Activated CD4-positive, alpha-beta T cell treated with anti-CD3 and anti-CD28 coated beads, Interleukin-2, amount 50 U/mL, for 48 hours (primary cell): Measurements from ENCODE around the gene METTL23.
"Not testable (repeated sequence)": the region's sequence is repeated elsewhere in the genome, so short reads cannot be mapped to it uniquely, and the experiment has no call there.

Experiments
- DNase-seq, 2 experiments: peaks; one replicate each; pipeline ENCODE4 v3.0.0-alpha.2; 2020

METTL23 gene

DNA sequence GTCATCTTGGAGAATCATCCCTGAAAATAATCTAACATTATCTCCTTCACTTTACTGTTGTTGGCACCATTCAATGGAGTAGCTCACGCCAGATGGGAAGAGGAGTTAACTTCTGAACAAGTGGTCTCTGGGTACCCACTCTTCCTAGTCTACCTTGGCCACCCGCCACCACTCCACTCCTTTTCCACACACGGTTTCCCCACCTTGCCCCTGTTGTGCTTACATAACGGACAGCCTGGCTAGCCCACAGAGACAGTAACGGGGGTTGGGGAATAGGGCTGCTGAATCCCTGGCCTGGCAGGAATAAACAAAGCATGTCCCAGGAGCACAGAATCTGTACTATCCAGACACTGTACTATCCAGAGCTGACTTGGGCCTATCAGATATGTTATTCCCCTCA is 12.3 kb upstream of the METTL23 start:
- DNase-seq = no peak

DNA sequence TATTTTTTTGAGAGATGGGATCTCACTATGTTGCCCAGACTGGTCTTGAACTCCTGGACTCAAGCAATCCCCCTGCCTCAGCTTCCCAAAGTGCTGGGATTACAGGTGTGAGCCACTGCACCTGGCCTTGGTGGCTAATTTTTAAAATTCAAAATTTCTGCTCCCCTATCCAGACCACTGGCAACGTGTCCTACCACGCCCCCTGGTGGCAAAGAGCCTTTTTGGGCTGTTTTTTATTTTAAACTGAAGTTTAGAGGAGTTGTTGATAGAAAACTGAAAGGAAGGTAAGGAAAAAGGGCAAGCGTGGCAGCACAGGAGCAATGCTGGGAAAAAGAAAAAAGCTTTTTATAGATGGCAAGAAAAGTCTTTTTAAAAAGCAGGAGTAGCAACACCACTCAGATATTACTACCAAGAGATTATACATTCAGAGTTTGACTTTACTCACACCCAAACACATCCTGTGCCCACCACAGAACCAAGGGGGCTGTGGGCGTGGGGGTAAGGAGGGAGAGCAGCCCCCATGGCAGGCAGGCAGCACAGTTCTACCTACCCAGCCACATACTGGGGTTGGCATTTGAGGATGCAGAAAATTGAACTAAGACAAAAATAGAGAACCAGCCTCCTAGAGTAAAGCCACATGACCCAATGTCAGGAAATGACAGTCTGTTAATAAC is 11.7 kb upstream of the METTL23 start:
- peak; percentile 82 to 86 for DNase-seq

DNA sequence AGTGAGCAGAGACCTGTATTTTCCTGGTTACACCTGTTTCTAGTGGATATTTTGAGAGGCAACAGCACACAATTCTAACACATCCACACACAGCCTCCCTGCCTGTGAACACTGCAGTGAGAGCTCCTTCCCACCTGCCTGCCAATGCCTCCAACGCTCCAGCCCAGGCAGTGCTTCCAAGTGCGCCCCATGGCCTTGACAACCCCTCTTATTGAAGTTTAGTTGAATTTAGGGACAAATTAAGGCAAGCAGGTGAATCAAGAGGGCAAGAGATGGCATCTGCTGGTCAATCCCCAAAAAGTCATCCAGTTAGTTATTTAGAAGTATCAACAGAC is 11.2 kb upstream of the METTL23 start:
- DNase-seq = no peak

DNA sequence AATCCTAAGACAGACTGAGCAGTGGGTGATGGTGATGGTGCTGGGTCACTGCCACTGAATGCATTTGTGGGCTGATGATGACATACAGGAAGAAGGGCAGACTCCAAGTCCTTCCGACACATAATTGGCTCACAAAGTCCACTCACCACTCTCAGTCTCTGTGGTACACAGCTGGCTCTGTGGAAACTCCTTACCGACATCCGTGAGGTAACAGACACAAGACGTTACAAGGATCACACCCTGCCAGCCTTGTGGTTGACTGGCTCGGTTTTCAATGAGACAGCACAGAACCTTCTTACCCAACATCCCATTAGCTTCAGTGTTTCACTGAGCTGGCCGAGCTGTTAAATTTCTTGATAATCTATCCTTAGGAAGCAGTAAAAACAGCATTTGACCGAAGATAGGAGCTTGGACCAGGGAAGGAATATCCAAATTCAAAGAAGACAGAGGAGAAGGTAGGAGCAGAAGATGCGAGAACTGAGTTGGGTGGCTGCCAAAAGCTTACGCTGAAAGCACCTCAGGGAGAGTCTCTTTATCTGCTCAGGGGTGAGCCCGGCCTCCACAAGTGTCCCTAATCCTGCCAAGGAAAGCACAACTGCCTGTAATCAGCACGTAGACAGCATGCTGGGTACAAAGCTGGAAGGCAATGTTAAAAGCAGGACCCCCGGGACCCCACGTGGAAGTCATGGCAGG is 10.3 kb upstream of the METTL23 start:
- no peak for DNase-seq

DNA sequence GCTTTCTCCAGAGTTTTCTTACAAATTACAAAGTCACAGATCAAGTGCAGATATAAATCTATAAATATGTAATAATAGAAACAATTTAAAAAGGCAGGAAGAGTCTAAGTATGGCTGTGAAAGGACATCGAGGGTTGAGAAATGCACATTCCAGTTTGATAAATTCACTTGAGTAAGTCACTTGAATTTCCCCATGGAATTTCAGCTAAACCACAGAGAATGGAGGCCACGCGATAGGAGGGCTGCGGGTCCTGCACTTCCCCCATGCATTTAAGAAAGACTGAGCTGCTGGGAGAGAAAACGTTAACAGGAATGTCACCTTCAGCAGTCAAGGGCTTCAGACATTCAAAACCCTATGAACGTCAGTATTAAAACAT is 9.8 kb upstream of the METTL23 start:
- no peak for DNase-seq

DNA sequence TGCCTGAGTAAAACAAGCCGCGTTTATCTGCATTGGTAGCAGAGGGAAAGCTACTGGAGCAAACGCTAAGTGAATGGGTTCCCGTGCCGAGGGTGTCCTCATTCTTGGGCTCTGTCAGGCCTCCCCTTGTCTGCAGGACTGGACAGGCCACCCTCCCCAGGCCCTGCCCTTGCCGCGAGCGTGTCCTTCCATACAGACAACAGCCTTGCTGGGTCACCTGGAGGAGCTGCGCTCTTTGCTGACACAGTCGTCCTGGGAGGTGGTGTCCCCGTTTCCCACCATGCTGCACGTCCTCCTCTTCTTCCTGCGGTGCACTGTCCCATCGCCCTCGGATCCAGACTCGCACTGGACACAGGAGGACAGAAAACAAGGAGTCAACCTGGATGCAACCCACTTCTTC is 8.1 kb upstream of the METTL23 start:
- DNase-seq = no peak

DNA sequence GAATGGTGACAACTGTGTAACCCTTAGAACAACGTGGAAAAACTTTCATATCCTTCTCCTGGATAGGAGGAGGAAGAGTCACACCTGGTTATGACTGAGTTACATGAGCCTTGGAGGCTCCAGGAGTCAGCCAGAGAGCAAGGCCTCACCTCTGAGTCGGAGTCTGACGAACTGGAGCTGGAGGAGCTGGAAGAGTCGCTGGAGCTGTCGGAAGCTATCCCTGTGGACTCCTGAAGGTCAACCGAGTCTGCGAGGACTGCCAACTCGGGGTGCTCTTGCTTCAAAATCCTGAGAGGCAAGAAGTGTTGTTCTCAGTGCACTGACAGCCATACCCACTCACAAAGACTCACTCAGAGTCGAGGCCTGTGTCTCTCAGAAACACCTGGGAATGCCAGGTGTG is 6.4 kb upstream of the METTL23 start:
- DNase-seq = no peak

DNA sequence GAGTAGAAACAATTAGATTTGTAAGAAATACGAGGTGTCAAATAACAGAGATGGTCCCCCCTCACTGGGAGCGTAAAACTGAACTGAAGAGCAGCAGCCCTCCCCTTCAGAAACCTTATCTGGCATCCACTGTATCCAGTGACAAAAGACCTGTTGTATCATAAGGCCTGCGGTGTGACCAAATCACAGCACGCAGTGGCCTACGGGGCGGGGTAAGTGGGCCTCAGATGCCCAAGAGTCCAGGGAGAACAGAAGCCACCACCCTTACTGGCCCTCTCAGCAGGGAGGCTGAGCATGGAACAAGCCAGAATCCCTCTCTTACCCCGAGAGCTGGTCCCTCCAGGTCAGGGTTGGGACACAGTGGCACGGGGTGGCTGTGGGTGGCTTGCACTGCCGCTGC is 5.7 kb upstream of the METTL23 start:
- DNase-seq = no peak

DNA sequence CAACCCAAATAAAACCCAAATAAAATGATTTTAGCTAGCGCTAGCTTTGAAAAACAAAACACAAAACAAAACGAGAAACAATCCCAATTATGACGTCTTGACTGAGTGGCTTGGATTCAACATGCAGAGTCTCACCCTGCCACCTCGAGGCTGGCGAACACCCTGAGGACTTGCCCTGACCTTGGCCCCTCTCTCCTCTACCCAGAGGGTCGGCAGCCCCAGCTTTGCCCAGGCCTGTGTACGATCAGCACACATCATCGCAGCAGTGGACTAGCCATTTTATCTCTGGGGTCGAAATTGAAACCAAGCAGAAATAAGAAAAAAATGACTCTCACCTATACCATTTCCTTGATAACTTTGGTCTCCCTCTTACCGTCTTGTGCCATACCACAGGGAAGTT is 5.2 kb upstream of the METTL23 start:
- no peak for DNase-seq

DNA sequence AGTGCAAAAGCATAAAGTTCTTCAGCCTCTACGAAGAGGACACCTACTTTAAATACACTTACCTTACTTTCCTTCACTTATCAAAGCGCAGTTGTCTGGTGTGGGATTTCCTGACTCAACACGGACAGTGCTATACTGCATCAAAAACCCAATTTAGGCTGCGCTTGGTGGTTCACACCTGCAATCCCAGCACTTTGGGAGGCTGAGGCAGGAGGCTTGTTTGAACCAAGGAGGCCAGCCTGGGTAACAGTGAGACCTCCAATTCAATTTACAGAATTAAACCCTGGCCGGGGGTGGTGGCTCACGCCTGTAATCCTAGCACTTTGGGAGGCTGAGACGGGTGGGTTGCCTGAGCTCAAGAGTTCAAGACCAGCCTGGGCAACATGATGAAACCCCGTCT is 4.4 kb upstream of the METTL23 start:
- no peak for DNase-seq

DNA sequence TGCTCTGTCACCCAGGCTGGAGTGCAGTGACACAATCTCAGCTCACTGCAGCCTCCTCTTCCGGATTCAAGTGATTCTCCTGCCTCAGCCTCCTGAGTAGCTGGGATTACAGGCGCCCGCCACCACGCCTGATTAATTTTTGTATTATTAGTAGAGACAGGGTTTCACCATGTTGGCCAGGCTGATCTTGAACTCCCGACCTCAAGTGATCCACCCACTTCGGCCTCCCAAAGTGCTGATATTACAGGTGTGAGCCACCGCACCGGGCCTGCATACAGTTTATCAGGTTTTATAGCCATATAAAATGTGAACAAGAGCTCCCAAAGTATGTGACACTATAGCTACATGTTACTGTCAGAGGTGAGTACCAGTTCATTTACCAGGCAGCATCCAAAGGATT is 3.7 kb upstream of the METTL23 start:
- not testable (repeated sequence) for DNase-seq

DNA sequence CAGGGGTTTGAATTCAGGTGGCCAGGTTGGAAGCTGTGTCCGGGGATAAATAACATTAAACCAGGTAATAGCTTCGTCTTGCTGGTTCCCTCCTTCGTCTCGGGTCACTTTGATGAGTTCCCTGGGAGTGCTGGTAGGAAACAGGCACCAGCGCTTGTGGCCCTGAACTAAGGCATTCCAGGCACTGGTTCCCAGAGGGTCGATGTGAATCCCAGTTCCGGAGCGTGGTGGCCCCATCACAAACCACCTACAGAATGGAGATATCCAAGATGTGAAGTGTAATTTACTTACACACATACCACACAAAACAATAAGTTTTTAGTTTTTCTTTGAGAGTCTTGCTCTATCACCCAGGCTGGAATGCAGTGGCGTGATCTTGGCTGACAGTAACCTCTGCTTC is 2.8 kb upstream of the METTL23 start:
- DNase-seq = no peak

DNA sequence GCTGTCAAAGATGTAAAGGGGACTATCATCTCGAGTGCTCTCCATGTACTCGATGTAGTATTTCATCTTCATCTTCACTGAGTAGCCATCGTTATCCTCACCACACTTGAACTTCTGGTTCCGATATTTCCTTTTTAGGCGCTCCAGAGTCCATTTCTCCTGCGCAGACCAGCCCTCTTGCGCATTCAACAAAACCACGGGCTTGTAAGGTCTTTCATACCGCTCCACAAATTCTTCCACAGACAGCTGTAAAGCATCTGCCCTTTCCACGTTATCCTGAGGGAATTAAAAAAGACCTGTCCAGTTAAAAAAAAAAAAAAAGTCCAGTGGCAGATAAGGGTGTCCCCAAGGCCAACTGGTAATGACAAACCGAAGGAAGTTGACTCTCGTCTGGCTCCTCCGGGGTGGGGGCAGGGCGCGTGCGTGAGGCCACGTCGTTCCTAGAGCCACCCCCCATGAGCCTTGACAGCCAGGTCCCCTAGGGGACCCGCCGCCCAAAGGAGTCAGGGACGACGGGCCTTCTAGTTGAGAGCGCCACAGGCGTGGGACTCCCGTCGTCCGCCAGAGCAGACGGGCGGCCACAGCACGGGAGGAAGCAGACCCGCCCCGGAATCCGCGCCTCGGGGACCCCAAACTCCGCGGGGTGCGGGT is 934 bp upstream of the METTL23 start:
- peak; percentile 79 to 83 for DNase-seq

DNA sequence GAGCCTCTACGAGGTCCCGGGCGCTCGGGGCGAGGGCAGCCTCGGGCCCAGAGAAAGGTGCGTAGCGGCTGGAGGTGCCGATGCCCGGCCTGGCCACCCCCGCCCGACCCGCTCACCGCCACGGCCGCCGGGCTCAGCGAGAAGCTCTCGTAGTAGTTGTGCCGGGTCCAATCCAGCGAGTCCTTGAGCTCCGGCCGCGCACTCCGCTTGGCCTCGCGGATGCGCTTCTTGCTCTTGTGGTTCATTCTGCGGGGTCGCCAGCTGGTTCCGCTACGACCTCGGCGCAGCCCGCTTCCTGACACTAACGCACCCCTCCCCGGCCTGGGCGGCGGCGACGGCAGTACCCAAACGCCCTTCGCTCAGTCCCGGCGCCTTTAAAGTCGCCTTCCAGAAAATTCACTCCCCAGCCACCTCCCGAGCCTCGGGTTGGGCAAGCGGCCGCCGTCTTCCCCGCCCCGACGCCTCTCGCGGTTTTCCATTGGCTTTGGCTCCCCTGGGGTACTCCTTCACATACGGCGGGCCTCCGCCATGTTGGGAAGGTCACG is 336 bp upstream of the METTL23 start, which contains the start of gene JMJD6:
JMJD6 (minus strand) TSS at position 376 of the 545 bp plus-strand sequence; CDS start at position 245, 131 bp downstream.
- peak; percentile 93 to 96 for DNase-seq

DNA sequence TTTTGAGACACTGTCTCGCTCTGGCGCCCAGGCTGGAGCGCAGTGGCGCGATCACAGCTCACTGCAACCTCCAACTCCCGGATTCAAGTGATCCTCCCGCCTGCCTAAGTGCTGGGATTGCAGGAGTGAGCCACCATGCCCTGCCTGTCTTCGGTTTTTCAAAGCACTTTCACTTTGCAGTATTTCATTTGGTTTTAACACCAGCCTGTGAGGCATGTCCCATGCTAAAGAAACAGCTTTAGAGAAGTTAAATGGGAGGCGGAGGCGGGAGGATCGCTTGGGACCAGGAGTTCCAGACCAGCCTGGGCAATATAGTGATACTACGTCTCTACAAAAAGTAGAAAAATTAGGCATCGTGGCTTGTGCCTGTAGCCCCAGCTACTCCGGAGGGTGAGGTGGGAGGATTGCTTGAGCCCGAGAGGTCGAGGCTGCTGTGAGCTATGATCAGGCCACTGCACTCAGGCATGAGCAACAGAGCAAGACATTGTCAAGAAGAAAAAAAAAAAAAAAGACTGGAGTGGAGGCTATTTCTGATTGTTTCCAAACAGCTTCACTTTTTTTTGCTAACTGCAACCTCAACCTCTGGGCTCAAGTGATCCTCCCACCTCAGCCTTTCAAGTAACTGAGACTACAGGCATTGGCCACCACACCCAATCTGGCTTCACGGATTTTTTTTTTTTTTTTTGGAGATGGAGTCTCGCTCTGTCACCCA is 1.3 kb downstream of the METTL23 start:
- peak in 1 of 2 experiments; percentile 31 for DNase-seq

DNA sequence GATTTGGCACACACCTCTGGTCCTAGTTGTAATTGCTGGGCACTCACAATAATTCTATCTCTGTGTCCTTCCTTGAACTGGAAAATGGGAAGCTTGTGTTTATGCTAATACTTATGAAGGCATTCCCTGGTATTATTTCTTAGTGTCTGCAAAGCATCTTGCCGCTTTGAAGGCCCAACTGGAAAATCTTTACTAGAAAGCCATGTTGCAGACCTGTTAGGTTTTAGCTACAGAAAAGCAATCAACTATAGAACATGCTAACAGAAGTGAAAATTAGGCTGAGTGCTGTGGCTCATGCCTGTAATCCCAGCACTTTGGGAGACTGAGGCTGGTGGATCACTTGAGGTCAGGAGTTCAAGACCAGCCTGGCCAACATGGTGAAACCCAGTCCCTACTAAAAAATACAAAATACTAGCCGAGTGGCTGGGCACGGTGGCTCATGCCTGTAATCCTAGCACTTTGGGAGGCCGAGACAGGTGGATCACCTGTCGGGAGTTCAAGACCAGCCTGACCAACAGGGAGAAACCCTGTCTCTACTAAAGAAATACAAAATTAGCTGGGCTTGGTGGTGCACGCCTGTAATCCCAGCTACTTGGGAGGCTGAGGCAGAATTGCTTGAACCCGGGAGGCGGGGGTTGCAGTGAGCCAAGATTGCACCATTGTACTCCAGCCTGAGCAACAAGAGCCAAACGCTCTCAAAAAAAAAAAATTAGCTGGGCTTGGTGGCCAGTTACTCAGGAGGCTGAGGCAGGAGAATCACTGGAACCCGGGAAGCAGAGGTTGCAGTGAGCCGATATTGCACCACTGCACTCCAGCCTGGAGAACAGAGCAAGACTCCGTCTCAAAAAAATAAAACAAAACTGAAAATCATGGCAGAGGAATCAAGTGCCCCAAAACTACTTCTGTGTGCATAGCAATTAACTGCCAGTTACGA is 5.4 kb downstream of the METTL23 start:
- DNase-seq = not testable (repeated sequence)

DNA sequence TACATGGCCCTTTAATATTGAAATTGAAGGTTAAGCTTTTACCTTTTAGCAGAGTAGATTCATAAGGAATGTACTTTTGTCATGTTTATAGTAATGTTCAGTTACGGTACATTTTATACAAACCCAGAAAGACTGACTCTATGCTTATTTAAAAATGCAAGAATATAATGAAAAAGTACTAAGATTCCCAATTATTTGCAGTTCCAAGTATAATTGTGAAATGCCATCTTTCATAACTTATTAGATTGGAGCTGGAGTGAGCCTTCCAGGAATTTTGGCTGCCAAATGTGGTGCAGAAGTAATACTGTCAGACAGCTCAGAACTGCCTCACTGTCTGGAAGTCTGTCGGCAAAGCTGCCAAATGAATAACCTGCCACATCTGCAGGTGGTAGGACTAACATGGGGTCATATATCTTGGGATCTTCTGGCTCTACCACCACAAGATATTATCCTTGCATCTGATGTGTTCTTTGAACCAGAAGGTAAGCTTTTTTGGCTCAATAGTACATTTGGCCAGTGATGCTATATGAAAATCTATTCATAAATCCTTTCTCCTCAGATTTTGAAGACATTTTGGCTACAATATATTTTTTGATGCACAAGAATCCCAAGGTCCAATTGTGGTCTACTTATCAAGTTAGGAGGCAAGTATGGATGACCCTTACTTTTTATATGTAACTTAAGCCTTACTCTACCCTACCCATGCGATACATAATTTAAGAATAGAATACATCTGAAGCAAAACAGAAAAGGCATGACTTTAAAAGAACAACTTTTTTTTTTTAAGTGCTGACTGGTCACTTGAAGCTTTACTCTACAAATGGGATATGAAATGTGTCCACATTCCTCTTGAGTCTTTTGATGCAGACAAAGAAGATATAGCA is 6.3 kb downstream of the METTL23 start:
- DNase-seq = no peak

DNA sequence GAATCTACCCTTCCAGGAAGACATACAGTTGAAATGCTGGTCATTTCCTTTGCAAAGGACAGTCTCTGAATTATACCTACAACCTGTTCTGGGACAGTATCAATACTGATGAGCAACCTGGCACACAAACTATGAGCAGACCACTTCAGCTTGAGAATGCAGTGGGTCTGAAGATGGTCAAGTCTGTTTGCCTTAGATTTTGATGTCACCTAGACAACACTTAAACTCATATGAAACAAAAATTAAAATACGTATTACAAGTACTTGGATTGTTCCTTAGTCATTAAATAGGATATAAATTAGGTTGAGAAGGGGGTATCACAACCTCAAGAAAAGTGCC is 6.9 kb downstream of the METTL23 start:
- DNase-seq = no peak

DNA sequence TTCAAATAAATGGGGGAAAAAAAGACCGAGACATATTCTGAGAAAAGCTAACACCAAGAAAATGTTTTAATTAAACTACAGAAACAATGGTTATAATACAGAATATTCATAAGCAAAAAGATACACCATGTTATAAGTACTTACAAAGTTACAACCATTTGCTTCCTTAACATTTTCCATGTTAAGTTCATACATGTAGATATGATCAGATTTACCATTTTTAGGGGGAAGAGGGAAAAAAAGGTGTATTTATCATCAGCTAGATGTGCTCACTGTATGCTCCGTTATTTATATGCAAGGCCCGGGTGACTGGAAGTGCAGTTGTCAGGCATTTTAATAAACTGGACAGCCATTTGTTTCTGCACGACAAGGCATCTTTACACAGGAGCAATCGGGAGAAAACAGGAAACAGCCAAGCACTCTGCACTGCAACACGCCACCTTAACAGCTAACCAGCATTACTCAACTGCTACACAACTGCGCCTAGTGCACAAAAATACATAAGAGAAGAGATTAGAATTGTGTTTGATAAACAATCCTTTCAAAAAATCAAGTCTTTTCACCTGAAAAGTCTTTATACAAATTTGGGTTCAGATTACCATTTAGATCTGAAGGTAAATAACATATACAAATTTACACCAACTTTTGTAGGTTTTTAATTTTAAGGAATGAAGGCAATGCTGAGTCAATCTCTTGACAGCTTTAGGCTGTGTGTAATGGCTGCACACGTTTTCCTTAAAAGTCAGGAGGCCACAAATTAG is 7.6 kb downstream of the METTL23 start:
- peak in 1 of 2 experiments; percentile 26 for DNase-seq

DNA sequence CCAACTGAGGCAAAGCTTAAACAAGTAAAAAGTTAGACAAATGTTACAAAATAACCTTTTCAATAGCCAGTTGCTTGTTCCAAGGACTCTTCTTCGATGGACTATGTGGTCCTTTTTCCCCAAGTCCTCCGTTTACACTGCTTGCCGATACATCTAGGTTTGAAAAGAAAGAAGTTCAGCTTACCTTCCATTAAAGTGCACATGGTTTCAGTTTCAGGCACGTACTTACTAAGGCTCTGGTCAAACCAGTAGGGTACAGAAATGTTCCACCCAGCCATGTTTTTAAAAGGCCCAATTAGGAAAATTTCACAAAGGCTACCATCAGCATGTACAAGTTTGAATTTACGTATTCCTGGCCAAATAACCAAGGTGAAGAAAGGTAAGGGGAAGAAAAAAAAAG is 8.4 kb downstream of the METTL23 start:
- DNase-seq = no peak
